GM12872 (cell line): ENCODE results near the gene COL26A1.

Experiments
- CTCF ChIP-seq: IDR thresholded peaks from 3 replicates; pipeline ENCODE4 v1.5.1; 2011; ENCODE audit warnings: low read depth, mild to moderate bottlenecking, low read length, moderate library complexity; ENCODE audit not compliant: insufficient read depth

Gene COL26A1

GRCh38 chr7:101563943-101564777 lies 201.5 kb downstream of the COL26A1 start:
- TF ChIP-seq CTCF: no peak

GRCh38 chr7:101564778-101565211 lies 202.1 kb downstream of the COL26A1 start:
- no peak for TF ChIP-seq CTCF

GRCh38 chr7:101565601-101566209 lies 203.0 kb downstream of the COL26A1 start:
- TF ChIP-seq CTCF: no peak

- TF ChIP-seq CTCF: no peak
Measured at GRCh38 chr7:101567230-101567629, 204.6 kb downstream of the COL26A1 start.

- no peak for TF ChIP-seq CTCF
Measured at GRCh38 chr7:101572156-101572555, 209.5 kb downstream of the COL26A1 start.

- no peak for TF ChIP-seq CTCF
Measured at GRCh38 chr7:101575168-101575567, 212.5 kb downstream of the COL26A1 start.

GRCh38 chr7:101575721-101576120 lies 213.0 kb downstream of the COL26A1 start:
- TF ChIP-seq CTCF: no peak
